Ascending aorta (tissue), 2 donors: ENCODE results near the gene LUZP2. TPM values are rescaled to one million over a fixed set of nuclear protein-coding genes. Genes with fewer than 3 reads are reported as not detected.

Experiments
- DNase-seq, 2 donors: peaks; one replicate each; pipeline ENCODE4 v3.0.0-alpha.2; 2019; ENCODE audit warnings: low spot score in 2 of 2
- H3K27ac ChIP-seq, 2 donors: fragments of 200-600 bp; sonication (generic); one replicate each; pipeline ENCODE4 v1.5.1; 2016 to 2017; ENCODE audit warnings: mild to moderate bottlenecking in 1 of 2
- H3K27me3 ChIP-seq: fragments of 200-600 bp; sonication (generic); one replicate; pipeline ENCODE4 v1.5.1; 2017
- H3K36me3 ChIP-seq, 2 donors: fragments of 200-600 bp; sonication (generic); one replicate each; pipeline ENCODE4 v1.5.1; 2016
- H3K4me1 ChIP-seq, 2 donors: fragments of 200-600 bp; sonication (generic); one replicate each; pipeline ENCODE4 v1.5.1; 2016 to 2017; ENCODE audit warnings: mild to moderate bottlenecking in 1 of 2
- H3K4me3 ChIP-seq, 2 donors: fragments of 200-600 bp; sonication (generic); one replicate each; pipeline ENCODE4 v1.5.1; 2016 to 2017; ENCODE audit warnings: mild to moderate bottlenecking in 1 of 2
- H3K9me3 ChIP-seq, 2 donors: fragments of 200-600 bp; sonication (generic); one replicate each; pipeline ENCODE4 v1.5.1; 2016
- CTCF ChIP-seq, 3 experiments: fragments of 200-600 bp in 2 of 3; fragments of 450-650 bp in 1 of 3; sonication (generic) in 2 of 3; IDR thresholded peaks; one replicate each; pipeline ENCODE4 v1.5.1; 2016 to 2019; ENCODE audit warnings: antibody characterized with exemption in 3 of 3, mild to moderate bottlenecking in 1 of 3, moderate library complexity in 1 of 3
- intact Hi-C: fragments of 100-400 bp; cut with DNase I; formaldehyde crosslinking; loops from one replicate; pipeline ENCODE4 v1.15.1; 2023
- total RNA-seq: library from RNA; depleted of rRNA; stranded (reverse); fragments of >200 nt; gene quantifications from one replicate; pipeline ENCODE4 v1.1.0, GENCODE V29; 2016

The LUZP2 gene
- total RNA-seq, 1 donor from 2014 or later: 0.11 TPM

GRCh38 chr11:24900960-24901549 is 404.2 kb downstream of the LUZP2 start:
- no peak overlapping the region for H3K4me3 ChIP-seq
- H3K27ac ChIP-seq: no peak overlapping the region
- intact Hi-C loops: no loop called here

GRCh38 chr11:24903555-24903954 is 406.7 kb downstream of the LUZP2 start:
- Histone ChIP-seq H3K4me3 (no peak overlapping the region), H3K36me3 (no peaks in the 10 kb centered on the region)

More at GRCh38 chr11:24900960-24901549, 404.2 kb downstream of the LUZP2 start:
- Histone ChIP-seq H3K9me3 (no peaks in the 10 kb centered on the region), H3K4me1 (no peaks in the 10 kb centered on the region), H3K27me3 (no peaks in the 10 kb centered on the region), H3K36me3 (no peaks in the 10 kb centered on the region)
- no peak for DNase-seq
- TF ChIP-seq CTCF (IDR thresholded peaks at IDR 0.05): no peak

GRCh38 chr11:24925091-24925490 is 428.2 kb downstream of the LUZP2 start:
- Histone ChIP-seq H3K27ac (no peak overlapping the region), H3K4me1 (no peaks in the 10 kb centered on the region), H3K36me3 (no peaks in the 10 kb centered on the region), H3K9me3 (peaks cover 0 to 2% of the 10 kb centered on the region in 2 donors), H3K27me3 (no peaks in the 10 kb centered on the region), H3K4me3 (no peak overlapping the region)
- no peak for TF ChIP-seq CTCF (IDR thresholded peaks at IDR 0.05)
- intact Hi-C loops: no loop called here
- DNase-seq: no peak

More at GRCh38 chr11:24903555-24903954, 406.7 kb downstream of the LUZP2 start:
- H3K9me3 ChIP-seq: no peaks in the 10 kb centered on the region
- H3K27me3 ChIP-seq: no peaks in the 10 kb centered on the region
- H3K4me1 ChIP-seq: no peaks in the 10 kb centered on the region
- intact Hi-C loops: no loop called here
- no peak overlapping the region for H3K27ac ChIP-seq
- no peak for DNase-seq
- TF ChIP-seq CTCF (IDR thresholded peaks at IDR 0.05): no peak

GRCh38 chr11:24932110-24933000 is 435.5 kb downstream of the LUZP2 start:
- Histone ChIP-seq H3K27me3 (no peaks in the 10 kb centered on the region), H3K4me3 (no peak overlapping the region), H3K4me1 (no peaks in the 10 kb centered on the region), H3K27ac (no peak overlapping the region), H3K36me3 (no peaks in the 10 kb centered on the region), H3K9me3 (peaks cover 0 to 8% of the 10 kb centered on the region in 2 donors)
- TF ChIP-seq CTCF (IDR thresholded peaks at IDR 0.05): no peak
- DNase-seq: no peak
- intact Hi-C loops: no loop called here

GRCh38 chr11:24934733-24935439 is 438.0 kb downstream of the LUZP2 start:
- intact Hi-C loops: no loop called here
- H3K9me3 ChIP-seq: peaks cover 0 to 7% of the 10 kb centered on the region in 2 donors
- H3K27me3 ChIP-seq: no peaks in the 10 kb centered on the region
- no peak for TF ChIP-seq CTCF (IDR thresholded peaks at IDR 0.05)
- no peak overlapping the region for H3K4me3 ChIP-seq
- no peak for DNase-seq
- no peaks in the 10 kb centered on the region for H3K4me1 ChIP-seq
- H3K27ac ChIP-seq: no peak overlapping the region
- no peaks in the 10 kb centered on the region for H3K36me3 ChIP-seq
